Renal cortex interstitium (tissue), 11 donors: ENCODE data around the gene ZNF681. TPM values are rescaled to one million over a fixed set of nuclear protein-coding genes. Genes with fewer than 3 reads are reported as not detected.
"Not testable (repeated sequence)": the region's sequence is repeated elsewhere in the genome, so short reads cannot be mapped to it uniquely, and the experiment has no call there.

ENCODE experiments used
- DNase-seq, 11 donors: peaks; one replicate each; pipeline ENCODE4 v3.0.0-alpha.2; 2013; ENCODE audit warnings: low read depth in 9 of 11, low spot score in 4 of 11; ENCODE audit errors: extremely low read depth in 1 of 11
- polyA plus RNA-seq, 3 donors: library from polyadenylated mRNA; unstranded; fragments of 120-200 nt; gene quantifications; one replicate each; pipeline ENCODE4 v1.2.1, GENCODE V29; 2013; ENCODE audit not compliant: insufficient read length in 3 of 3

ZNF681 gene
- polyA plus RNA-seq, 3 donors: 3.5 to 6.8 (median 5.7) TPM

DNA sequence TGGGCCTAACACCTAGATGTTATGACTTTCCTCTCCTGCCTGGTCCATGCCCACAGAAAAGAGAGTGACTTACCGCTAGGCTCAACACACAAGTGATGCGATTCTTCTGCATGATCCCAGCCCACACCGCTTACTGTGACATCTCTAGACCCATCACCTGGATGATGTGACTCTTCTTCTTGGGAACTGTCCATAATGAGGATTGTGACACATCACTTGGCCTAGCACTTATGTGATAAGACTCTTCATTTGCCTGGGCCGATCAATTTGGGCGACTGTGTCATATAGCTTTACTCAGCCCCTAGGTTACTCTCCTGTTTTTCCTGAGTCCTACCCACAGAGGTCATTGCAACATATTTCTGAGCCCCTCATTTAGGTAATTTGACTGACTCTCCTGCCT lies 19.9 kb upstream of the ZNF681 start:
- no peak for DNase-seq

- DNase-seq: not testable (repeated sequence)
These were observed 19.3 kb upstream of the ZNF681 start for GRCh38 chr19:23778036-23778435.

- DNase-seq: no peak
These were observed 18.5 kb upstream of the ZNF681 start for GRCh38 chr19:23777216-23777615.

DNA sequence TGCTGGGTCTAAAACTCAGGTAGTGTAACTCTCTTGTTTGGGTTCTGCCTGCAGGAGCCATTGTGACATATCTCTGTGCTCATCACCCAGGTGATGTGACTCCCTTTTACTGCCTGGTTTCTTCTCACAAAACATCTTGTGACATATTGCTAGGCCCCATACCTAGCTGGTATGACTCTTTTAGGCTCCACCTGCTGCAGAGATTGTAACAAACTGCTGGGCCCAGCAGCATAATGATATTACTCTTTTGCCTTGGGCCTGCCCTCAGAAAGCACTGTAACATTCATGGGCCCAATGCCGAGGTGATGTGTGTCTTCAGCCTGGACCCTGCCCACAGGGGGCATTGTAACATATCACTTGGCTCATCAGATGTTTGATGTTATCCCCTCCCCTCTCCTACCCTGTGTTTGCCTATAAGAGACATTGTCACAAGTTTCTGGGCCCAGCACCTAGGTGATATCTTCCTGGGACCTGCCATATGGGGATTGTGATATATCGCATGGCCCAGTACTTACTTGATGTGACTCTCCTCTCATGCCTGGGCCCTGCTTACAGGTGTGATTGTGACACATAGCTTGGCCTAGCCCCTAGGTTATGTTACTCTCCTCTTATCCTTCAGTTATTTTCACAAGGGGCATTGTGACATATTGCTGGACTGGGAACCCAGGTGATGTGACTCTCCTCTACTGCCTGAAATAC lies 18.0 kb upstream of the ZNF681 start:
- no peak for DNase-seq

DNA sequence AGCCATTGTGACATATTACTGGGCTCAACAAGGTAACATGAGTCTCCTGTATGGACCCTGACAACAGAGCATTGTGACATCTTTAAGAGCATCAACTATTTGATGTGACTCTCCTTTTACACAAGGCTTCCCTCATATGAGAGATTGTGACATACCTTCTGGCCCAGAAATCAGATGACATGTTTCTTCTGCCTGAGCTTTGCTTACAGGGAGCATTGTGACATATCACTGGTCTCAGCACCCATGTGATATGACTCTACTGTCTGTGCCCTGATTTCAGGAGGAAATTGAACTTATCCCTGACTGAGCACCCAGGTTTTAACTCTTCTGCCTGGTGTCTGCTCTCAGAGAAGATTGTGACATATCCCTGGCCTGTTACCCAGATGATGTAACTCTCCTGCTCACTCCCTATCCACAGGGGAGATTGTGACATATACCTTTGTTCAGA lies 15.9 kb upstream of the ZNF681 start:
- no peak for DNase-seq

DNA sequence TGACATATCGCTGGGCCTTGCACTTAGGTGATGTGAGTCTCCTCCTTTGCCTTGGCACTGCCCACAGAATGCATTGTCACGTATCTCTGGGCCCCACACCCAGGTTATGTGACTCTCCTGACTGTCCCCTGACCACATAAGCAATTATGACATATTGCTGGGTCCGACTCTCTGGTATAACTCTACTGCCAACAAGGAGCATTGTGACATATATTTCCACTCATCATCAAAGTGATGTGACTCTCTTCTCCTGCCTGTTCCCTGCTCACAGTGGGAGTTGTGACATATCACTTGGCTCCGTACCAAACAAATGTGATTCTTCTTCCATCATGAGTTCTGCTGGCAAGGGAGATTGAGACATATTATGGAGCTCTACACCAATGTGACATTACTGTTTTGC lies 15.4 kb upstream of the ZNF681 start:
- no peak for DNase-seq

GRCh38 chr19:23772675-23773063 lies 14.0 kb upstream of the ZNF681 start:
- no peak for DNase-seq

DNA sequence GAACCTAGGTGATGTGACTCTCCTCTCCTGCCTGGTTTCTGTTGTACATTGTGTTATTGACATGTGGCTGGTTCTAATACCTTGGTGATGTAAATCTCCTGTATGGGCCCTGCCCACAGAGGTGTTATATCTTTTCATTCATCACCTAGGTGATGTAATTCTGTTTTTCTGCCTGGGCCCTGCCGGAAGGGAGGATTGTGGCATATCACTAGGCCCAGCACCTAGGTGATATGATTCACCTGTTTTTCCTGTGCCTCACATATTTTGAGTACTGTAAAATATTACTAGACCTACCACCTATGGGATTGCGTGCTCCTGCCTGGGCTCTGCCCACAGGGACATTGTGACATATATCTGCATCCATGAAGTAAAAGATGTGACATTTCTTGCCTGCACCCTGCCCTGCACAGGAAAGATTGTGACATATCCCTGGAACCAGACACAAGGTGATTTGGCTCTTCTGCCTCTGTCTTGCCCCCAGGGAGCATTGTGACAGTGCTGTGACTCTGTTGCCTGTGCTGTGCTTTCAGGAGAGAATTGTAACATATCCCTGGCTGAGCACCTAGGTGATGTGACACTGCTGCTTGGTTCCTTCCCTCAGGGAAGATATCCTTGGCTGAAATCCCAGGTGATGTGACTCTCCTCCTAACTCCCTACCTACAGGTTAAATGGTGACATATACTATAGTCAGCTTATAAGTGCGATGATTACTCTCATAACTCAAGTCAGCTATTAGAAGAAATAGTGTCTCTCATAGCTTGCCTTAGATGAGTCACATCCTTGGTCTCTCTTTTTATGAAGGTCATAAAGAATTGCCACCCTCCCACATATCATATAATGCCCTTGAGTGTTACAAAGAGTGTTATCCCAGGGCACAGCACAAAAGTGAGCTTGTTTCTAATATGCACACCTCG lies 13.3 kb upstream of the ZNF681 start:
- no peak for DNase-seq

- DNase-seq: no peak
These were observed 12.6 kb upstream of the ZNF681 start for GRCh38 chr19:23771316-23771715.

GRCh38 chr19:23770672-23771250 lies 12.1 kb upstream of the ZNF681 start:
- DNase-seq: no peak

DNA sequence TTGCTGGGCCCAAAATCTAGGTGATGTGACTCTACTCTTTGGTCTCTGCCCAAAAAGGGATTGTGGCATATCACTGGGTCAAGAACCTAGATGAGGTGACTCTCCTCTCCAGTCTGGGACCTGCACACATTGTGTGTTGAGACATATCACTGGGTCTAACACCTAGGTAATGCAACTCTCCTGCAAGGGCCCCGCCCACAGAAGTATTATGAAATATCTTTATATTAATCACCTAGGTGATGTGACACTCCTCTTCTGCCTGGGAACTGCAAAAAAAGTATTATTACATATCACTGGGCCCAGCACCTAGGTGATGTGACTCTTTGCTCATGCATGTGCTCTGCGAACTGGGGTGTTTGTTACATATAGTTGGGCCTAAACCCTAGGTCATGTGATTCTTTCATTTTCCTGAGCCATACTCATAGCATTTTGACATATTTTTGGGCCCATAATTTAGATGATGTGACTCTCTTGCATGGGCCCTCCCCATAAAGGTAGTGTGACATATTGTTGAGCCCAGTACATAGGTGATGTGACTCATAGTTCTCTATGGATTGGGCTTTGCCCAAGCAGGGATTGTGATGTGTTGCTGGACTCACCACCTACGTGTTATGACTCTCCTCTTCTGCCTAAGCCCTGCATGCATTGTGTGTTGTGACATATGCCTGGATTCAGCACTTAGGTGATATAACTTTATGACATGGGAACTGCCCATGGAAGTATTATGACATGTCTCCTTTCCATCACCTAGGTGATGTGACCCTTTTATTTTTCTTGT lies 11.2 kb upstream of the ZNF681 start:
- DNase-seq: no peak

DNA sequence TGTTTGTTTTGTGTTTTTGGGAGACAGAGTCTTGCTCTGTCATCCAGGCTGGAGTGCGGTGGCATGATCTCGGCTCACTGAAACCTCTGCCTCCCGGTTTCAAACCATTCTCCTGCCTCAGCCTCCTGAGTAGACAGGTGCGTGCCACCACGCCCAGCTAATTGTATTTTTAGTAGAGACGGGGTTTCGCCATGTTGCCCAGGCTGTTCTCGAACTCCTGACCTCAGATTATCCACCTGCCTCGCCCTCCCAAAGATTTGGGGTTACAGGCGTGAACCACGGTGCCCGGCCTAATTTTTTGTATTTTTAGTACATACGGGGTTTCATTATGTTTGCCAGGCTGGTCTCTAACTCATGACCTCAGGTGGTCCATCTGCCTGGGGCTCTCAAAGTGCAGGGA lies 8.3 kb upstream of the ZNF681 start:
- no peak for DNase-seq

- no peak for DNase-seq
These were observed 6.1 kb upstream of the ZNF681 start for GRCh38 chr19:23764781-23765180.

GRCh38 chr19:23762884-23763711 lies 4.4 kb upstream of the ZNF681 start:
- peak; percentile 66 to 86 (median 80) for DNase-seq

DNA sequence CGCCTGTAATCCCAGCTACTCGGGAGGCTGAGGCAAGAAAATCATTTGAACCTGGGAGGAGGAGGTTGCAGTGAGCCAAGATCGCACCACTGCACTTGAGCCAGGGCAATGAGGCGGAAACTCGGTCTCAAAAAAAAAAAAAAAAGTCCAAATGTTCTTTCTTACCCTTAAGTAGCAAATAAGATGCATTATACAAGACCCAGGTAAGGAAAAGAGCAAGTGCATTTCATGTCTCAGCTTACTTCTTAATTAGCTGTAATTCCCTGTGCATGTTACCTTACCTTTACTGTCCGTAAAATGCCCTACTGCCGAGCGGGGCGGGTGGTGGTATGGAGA lies 3.8 kb upstream of the ZNF681 start:
- DNase-seq: no peak

DNA sequence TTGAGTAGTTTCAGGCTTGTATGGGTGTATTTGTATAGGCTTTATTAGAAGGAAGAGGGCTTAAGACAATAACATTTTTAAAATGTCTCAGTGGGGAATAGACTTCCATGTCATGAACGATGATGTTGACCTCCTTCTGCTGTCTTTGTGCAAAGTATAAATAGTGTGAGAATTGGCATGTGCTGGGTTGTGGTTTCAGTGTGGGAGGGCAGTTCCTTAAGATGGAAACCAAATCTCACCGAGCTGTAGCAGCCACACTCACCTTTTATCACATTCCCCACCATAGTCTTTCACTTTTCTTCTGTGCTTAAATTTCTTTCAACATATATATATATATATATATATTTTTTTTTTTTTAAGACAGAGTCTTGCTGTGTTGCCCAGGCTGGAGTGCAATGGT lies 1.6 kb upstream of the ZNF681 start:
- DNase-seq: not testable (repeated sequence)

DNA sequence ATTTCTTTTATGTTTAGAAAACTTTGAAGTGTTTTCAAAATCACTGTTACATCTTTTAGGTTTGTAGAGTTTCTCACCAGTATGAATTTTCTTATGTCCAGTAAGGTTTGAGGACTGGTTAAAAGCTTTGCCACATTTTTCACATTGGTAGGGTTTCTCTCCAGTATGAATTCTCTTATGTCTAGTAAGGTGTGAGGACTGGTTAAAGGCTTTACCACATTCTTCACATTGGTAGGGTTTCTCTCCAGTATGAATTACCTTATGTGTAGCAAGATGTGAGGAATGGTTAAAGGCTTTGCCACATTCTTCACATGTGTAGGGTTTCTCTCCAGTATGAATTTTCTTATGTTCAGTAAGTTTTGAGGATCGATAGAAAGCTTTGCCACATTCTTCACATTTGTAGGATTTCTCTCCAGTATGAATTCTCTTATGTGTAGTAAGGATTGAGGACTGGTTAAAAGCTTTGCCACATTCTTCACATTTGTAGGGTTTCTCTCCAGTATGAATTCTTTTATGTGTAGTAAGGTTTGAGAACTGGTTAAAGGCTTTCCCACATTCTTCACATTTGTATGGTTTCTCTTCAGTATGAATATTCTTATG lies 15.0 kb downstream of the ZNF681 start:
- DNase-seq: not testable (repeated sequence)
